Ascending aorta (tissue), 2 donors: ENCODE measurements around the gene NPW. TPM values are rescaled to one million over a fixed set of nuclear protein-coding genes. Genes with fewer than 3 reads are reported as not detected.
"Not testable (repeated sequence)": the region's sequence is repeated elsewhere in the genome, so short reads cannot be mapped to it uniquely, and the experiment has no call there.

ENCODE experiments used
- DNase-seq, 2 donors: peaks; one replicate each; pipeline ENCODE4 v3.0.0-alpha.2; 2019; ENCODE audit warnings: low spot score in 2 of 2
- H3K27ac ChIP-seq, 2 donors: fragments of 200-600 bp; sonication (generic); one replicate each; pipeline ENCODE4 v1.5.1; 2016 to 2017; ENCODE audit warnings: mild to moderate bottlenecking in 1 of 2
- H3K27me3 ChIP-seq: fragments of 200-600 bp; sonication (generic); one replicate; pipeline ENCODE4 v1.5.1; 2017
- H3K36me3 ChIP-seq, 2 donors: fragments of 200-600 bp; sonication (generic); one replicate each; pipeline ENCODE4 v1.5.1; 2016
- H3K4me1 ChIP-seq, 2 donors: fragments of 200-600 bp; sonication (generic); one replicate each; pipeline ENCODE4 v1.5.1; 2016 to 2017; ENCODE audit warnings: mild to moderate bottlenecking in 1 of 2
- H3K4me3 ChIP-seq, 2 donors: fragments of 200-600 bp; sonication (generic); one replicate each; pipeline ENCODE4 v1.5.1; 2016 to 2017; ENCODE audit warnings: mild to moderate bottlenecking in 1 of 2
- H3K9me3 ChIP-seq, 2 donors: fragments of 200-600 bp; sonication (generic); one replicate each; pipeline ENCODE4 v1.5.1; 2016
- CTCF ChIP-seq, 3 experiments: fragments of 200-600 bp in 2 of 3; fragments of 450-650 bp in 1 of 3; sonication (generic) in 2 of 3; IDR thresholded peaks; one replicate each; pipeline ENCODE4 v1.5.1; 2016 to 2019; ENCODE audit warnings: antibody characterized with exemption in 3 of 3, mild to moderate bottlenecking in 1 of 3, moderate library complexity in 1 of 3
- intact Hi-C: fragments of 100-400 bp; cut with DNase I; formaldehyde crosslinking; loops from one replicate; pipeline ENCODE4 v1.15.1; 2023
- total RNA-seq: library from RNA; depleted of rRNA; stranded (reverse); fragments of >200 nt; gene quantifications from one replicate; pipeline ENCODE4 v1.1.0, GENCODE V29; 2016

NPW gene
- total RNA-seq, 1 donor from 2014 or later: not detected

GRCh38 chr16:2009791-2010510, 9.6 kb upstream of the NPW start, which contains the start of gene ZNF598:
Gene ZNF598, minus strand, starts transcription at chr16:2009821.
- peak in 1 of 2 donors; percentile 89 for DNase-seq
- no peak for TF ChIP-seq CTCF (IDR thresholded peaks at IDR 0.05)
- Histone ChIP-seq H3K4me3 (peak within 1 kb of the TSS; percentile 75 to 94), H3K27me3 (no peaks in the 10 kb centered on the region), H3K36me3 (no peaks in the 10 kb centered on the region), H3K4me1 (peaks cover 17 to 28% of the 10 kb centered on the region in 2 donors), H3K9me3 (no peaks in the 10 kb centered on the region), H3K27ac (peak within 1 kb of the TSS; percentile 89)
- intact Hi-C loops: no loop called here

GRCh38 chr16:2011726-2012125, 7.9 kb upstream of the NPW start:
- H3K27me3 ChIP-seq, H3K27ac ChIP-seq, DNase-seq, H3K36me3 ChIP-seq, intact Hi-C loops, H3K9me3 ChIP-seq, H3K4me3 ChIP-seq: not testable (repeated sequence)
- H3K4me1 ChIP-seq: peaks cover 17 to 24% of the 10 kb centered on the region in 2 donors

- no peak for TF ChIP-seq CTCF (IDR thresholded peaks at IDR 0.05)
- no peak overlapping the region for H3K4me3 ChIP-seq
- no peak overlapping the region for H3K27ac ChIP-seq
- intact Hi-C loops: no loop called here
- no peaks in the 10 kb centered on the region for H3K27me3 ChIP-seq
- no peaks in the 10 kb centered on the region for H3K36me3 ChIP-seq
- peaks cover 9 to 10% of the 10 kb centered on the region in 2 donors for H3K4me1 ChIP-seq
- H3K9me3 ChIP-seq: no peaks in the 10 kb centered on the region
- DNase-seq: no peak
Observed at GRCh38 chr16:2013527-2013926, 6.1 kb upstream of the NPW start.

GRCh38 chr16:2015117-2015946, 4.3 kb upstream of the NPW start:
- Histone ChIP-seq H3K4me1 (peaks cover 3% of the 10 kb centered on the region in 2 donors), H3K9me3 (no peaks in the 10 kb centered on the region), H3K36me3 (no peaks in the 10 kb centered on the region), H3K27me3 (no peaks in the 10 kb centered on the region), H3K27ac (no peak overlapping the region), H3K4me3 (no peak overlapping the region)
- DNase-seq: no peak
- intact Hi-C loops: no loop called here
- no peak for TF ChIP-seq CTCF (IDR thresholded peaks at IDR 0.05)

GRCh38 chr16:2015947-2016208, 3.7 kb upstream of the NPW start:
- Histone ChIP-seq H3K27ac (no peak overlapping the region), H3K4me3 (no peak overlapping the region), H3K27me3 (no peaks in the 10 kb centered on the region), H3K4me1 (peaks cover 0 to 3% of the 10 kb centered on the region in 2 donors), H3K36me3 (no peaks in the 10 kb centered on the region), H3K9me3 (no peaks in the 10 kb centered on the region)
- DNase-seq: no peak
- no peak for TF ChIP-seq CTCF (IDR thresholded peaks at IDR 0.05)
- intact Hi-C loops: no loop called here

GRCh38 chr16:2016407-2016922, 3.1 kb upstream of the NPW start:
- Histone ChIP-seq H3K9me3 (no peaks in the 10 kb centered on the region), H3K4me3 (no peak overlapping the region), H3K27me3 (no peaks in the 10 kb centered on the region), H3K4me1 (peaks cover 0 to 3% of the 10 kb centered on the region in 2 donors), H3K36me3 (no peaks in the 10 kb centered on the region), H3K27ac (no peak overlapping the region)
- peak in 1 of 3 experiments; percentile 26 for TF ChIP-seq CTCF (IDR thresholded peaks at IDR 0.05)
- no peak for DNase-seq
- intact Hi-C loops: no loop called here
